ENCODE measurements around the gene ANXA3. TPM values are rescaled to one million over a fixed set of nuclear protein-coding genes. Genes with fewer than 3 reads are reported as not detected.

The ANXA3 gene
- total RNA-seq, 4 donors from 2014 or later: 13.5 to 34.3 (median 21.2) TPM

GRCh38 chr4:78569306-78569821, 17.8 kb downstream of the ANXA3 start:
- no peak overlapping the region for H3K4me3 ChIP-seq (ENCODE audit: low read depth, poor library complexity, severe bottlenecking)
- intact Hi-C loops (cut with DNase I; ENCODE audit: low total_unique reads): no loop called here
- DNase-seq (ENCODE audit: low spot score in 2 of 2): no peak
- TF ChIP-seq POLR2A (IDR thresholded peaks at IDR 0.05): no peak
- no peak for TF ChIP-seq CTCF (IDR thresholded peaks at IDR 0.05)
- 32 to 39% methylated on average over 6 of the region's 6 CpGs for WGBS, 2 donors

- no peak overlapping the region for H3K4me3 ChIP-seq (ENCODE audit: low read depth, poor library complexity, severe bottlenecking)
- TF ChIP-seq POLR2A (IDR thresholded peaks at IDR 0.05): no peak
- no peak for TF ChIP-seq CTCF (IDR thresholded peaks at IDR 0.05)
- WGBS, 2 donors: 77 to 84% methylated on average over 2 of the region's 2 CpGs
- intact Hi-C loops (cut with DNase I; ENCODE audit: low total_unique reads): no loop called here
- DNase-seq (ENCODE audit: low spot score in 2 of 2): no peak
Observed at GRCh38 chr4:78570117-78570516, 18.5 kb downstream of the ANXA3 start.

- DNase-seq (ENCODE audit: low spot score in 2 of 2): no peak
- no peak for TF ChIP-seq POLR2A (IDR thresholded peaks at IDR 0.05)
- TF ChIP-seq CTCF (IDR thresholded peaks at IDR 0.05): no peak
- H3K4me3 ChIP-seq (ENCODE audit: low read depth, poor library complexity, severe bottlenecking): no peak overlapping the region
- WGBS, 2 donors: 84 to 97% methylated on average over 1 of the region's 1 CpG
- intact Hi-C loops (cut with DNase I; ENCODE audit: low total_unique reads): no loop called here
Observed at GRCh38 chr4:78571804-78572203, 20.2 kb downstream of the ANXA3 start.

- DNase-seq (ENCODE audit: low spot score in 2 of 2): no peak
- 95 to 98% methylated on average over 3 of the region's 3 CpGs for WGBS, 2 donors
- no peak overlapping the region for H3K4me3 ChIP-seq (ENCODE audit: low read depth, poor library complexity, severe bottlenecking)
- TF ChIP-seq CTCF (IDR thresholded peaks at IDR 0.05) (no peak), POLR2A (IDR thresholded peaks at IDR 0.05) (no peak)
- intact Hi-C loops (cut with DNase I; ENCODE audit: low total_unique reads): no loop called here
Observed at GRCh38 chr4:78578674-78579425, 27.3 kb downstream of the ANXA3 start.

- no peak for DNase-seq (ENCODE audit: low spot score in 2 of 2)
- intact Hi-C loops (cut with DNase I; ENCODE audit: low total_unique reads): no loop called here
- TF ChIP-seq CTCF (IDR thresholded peaks at IDR 0.05): no peak
- no peak for TF ChIP-seq POLR2A (IDR thresholded peaks at IDR 0.05)
- H3K4me3 ChIP-seq (ENCODE audit: low read depth, poor library complexity, severe bottlenecking): no peak overlapping the region
- 62 to 76% methylated on average over 3 of the region's 3 CpGs for WGBS, 2 donors
Observed at GRCh38 chr4:78581618-78582017, 30.0 kb downstream of the ANXA3 start.
